ENCODE measurements around the gene KCNMB1.

Gene KCNMB1

GRCh38 chr5:170430866-170431437 is 41.8 kb upstream of the KCNMB1 start:
- H3K79me2 ChIP-seq (ENCODE audit: insufficient read depth, low read length), result no peaks in the 10 kb centered on the region
- H4K20me1 ChIP-seq (ENCODE audit: low read depth, low read length), result no peaks in the 10 kb centered on the region
- no peaks in the 10 kb centered on the region for H3F3A ChIP-seq (ENCODE audit: insufficient read depth)
- TF ChIP-seq EZH2phosphoT487 (conservative IDR thresholded peaks at IDR 0.05; ENCODE audit: low read length), result no peak
- TF ChIP-seq CTCF (IDR thresholded peaks at IDR 0.05; ENCODE audit: insufficient read depth, low read length, poor library complexity, severe bottlenecking), result no peak
- H2AFZ ChIP-seq (ENCODE audit: low read depth, low read length, severe bottlenecking), result no peak overlapping the region
- H3K4me2 ChIP-seq (ENCODE audit: low read depth, low read length, poor library complexity, severe bottlenecking), result no peak overlapping the region
- no peaks in the 10 kb centered on the region for H3K9me3 ChIP-seq (ENCODE audit: insufficient read depth, low read length)
- H3K27ac ChIP-seq (ENCODE audit: low read depth, low read length), result no peak overlapping the region
- H3K36me3 ChIP-seq (ENCODE audit: low read length), result no peaks in the 10 kb centered on the region
- H3K9me2 ChIP-seq (replicated peaks; ENCODE audit: insufficient read depth, low read length), result no peaks in the 10 kb centered on the region
- H3K27me3 ChIP-seq (ENCODE audit: low read length), result no peaks in the 10 kb centered on the region
- H3K9ac ChIP-seq (ENCODE audit: low read length), result no peak overlapping the region
- H3K4me3 ChIP-seq (ENCODE audit: insufficient read depth, low read length, poor library complexity, severe bottlenecking), result no peak overlapping the region

- H3K4me2 ChIP-seq (ENCODE audit: low read depth, low read length, poor library complexity, severe bottlenecking), result no peak overlapping the region
- no peak overlapping the region for H2AFZ ChIP-seq (ENCODE audit: low read depth, low read length, severe bottlenecking)
- H3K27ac ChIP-seq (ENCODE audit: low read depth, low read length), result no peak overlapping the region
- H4K20me1 ChIP-seq (ENCODE audit: low read depth, low read length), result no peaks in the 10 kb centered on the region
- H3K79me2 ChIP-seq (ENCODE audit: insufficient read depth, low read length), result no peaks in the 10 kb centered on the region
- no peak overlapping the region for H3K4me3 ChIP-seq (ENCODE audit: insufficient read depth, low read length, poor library complexity, severe bottlenecking)
- H3K36me3 ChIP-seq (ENCODE audit: low read length), result no peaks in the 10 kb centered on the region
- H3F3A ChIP-seq (ENCODE audit: insufficient read depth), result no peaks in the 10 kb centered on the region
- H3K27me3 ChIP-seq (ENCODE audit: low read length), result no peaks in the 10 kb centered on the region
- no peaks in the 10 kb centered on the region for H3K9me2 ChIP-seq (replicated peaks; ENCODE audit: insufficient read depth, low read length)
- no peak overlapping the region for H3K9ac ChIP-seq (ENCODE audit: low read length)
- TF ChIP-seq EZH2phosphoT487 (conservative IDR thresholded peaks at IDR 0.05; ENCODE audit: low read length) (no peak), CTCF (IDR thresholded peaks at IDR 0.05; ENCODE audit: insufficient read depth, low read length, poor library complexity, severe bottlenecking) (no peak)
- H3K9me3 ChIP-seq (ENCODE audit: insufficient read depth, low read length), result no peaks in the 10 kb centered on the region
Observed at GRCh38 chr5:170430256-170430655, 41.1 kb upstream of the KCNMB1 start.

DNA sequence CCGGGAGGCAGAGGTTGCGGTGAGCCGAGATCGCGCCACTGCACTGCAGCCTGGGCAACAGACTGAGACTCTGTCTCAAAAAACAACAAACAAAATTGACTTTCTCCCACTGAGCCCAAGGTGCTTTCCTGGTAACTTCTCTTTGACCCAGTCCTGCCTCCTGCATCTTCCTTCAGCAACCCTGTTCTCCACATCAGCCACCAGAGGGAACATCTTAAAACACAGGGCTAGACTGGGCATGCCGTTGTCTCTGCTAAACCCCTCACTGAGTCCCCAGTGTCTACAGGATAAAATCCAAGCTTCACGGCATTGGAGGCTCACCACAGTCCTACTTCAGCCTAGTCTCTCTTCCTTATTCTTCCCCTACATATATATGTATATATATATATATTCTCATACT is 39.8 kb upstream of the KCNMB1 start:
- Histone ChIP-seq H3F3A (ENCODE audit: insufficient read depth) (no peaks in the 10 kb centered on the region), H3K79me2 (ENCODE audit: insufficient read depth, low read length) (no peaks in the 10 kb centered on the region), H3K4me3 (ENCODE audit: insufficient read depth, low read length, poor library complexity, severe bottlenecking) (no peak overlapping the region), H4K20me1 (ENCODE audit: low read depth, low read length) (no peaks in the 10 kb centered on the region), H3K36me3 (ENCODE audit: low read length) (no peaks in the 10 kb centered on the region), H3K4me2 (ENCODE audit: low read depth, low read length, poor library complexity, severe bottlenecking) (no peak overlapping the region), H3K9me3 (ENCODE audit: insufficient read depth, low read length) (no peaks in the 10 kb centered on the region), H3K27me3 (ENCODE audit: low read length) (no peaks in the 10 kb centered on the region), H2AFZ (ENCODE audit: low read depth, low read length, severe bottlenecking) (no peak overlapping the region), H3K9me2 (replicated peaks; ENCODE audit: insufficient read depth, low read length) (no peaks in the 10 kb centered on the region), H3K27ac (ENCODE audit: low read depth, low read length) (no peak overlapping the region), H3K9ac (ENCODE audit: low read length) (no peak overlapping the region)
- TF ChIP-seq CTCF (IDR thresholded peaks at IDR 0.05; ENCODE audit: insufficient read depth, low read length, poor library complexity, severe bottlenecking), result no peak
- TF ChIP-seq EZH2phosphoT487 (conservative IDR thresholded peaks at IDR 0.05; ENCODE audit: low read length), result no peak

Measured in SU-DHL-6 (cell line).